GM06990 (cell line): ENCODE data around the gene CFAP61.

Source experiments
- DNase-seq: peaks from one replicate; pipeline ENCODE4 v3.0.0-alpha.2; 2011; ENCODE audit not compliant: insufficient read length; ENCODE audit errors: extremely low read depth
- H3K27me3 ChIP-seq: replicated peaks from 2 replicates; pipeline ENCODE4 v1.6.0; 2011; ENCODE audit warnings: low read length; ENCODE audit not compliant: control insufficient read depth, insufficient read depth
- H3K36me3 ChIP-seq: 2 replicates; pipeline ENCODE4 v1.5.1; 2011; ENCODE audit warnings: low read length; ENCODE audit not compliant: control insufficient read depth, insufficient read depth
- H3K4me3 ChIP-seq: replicated peaks from 2 replicates; pipeline ENCODE4 v1.5.1; 2011; ENCODE audit warnings: low read depth, mild to moderate bottlenecking, control low read depth, low read length
- TF ChIP-seq, protein P1 (sequence below): IDR thresholded peaks from 2 replicates; pipeline ENCODE4 v1.5.1; 2011; ENCODE audit warnings: low read length, control low read depth, mild to moderate bottlenecking, inconsistent platforms; ENCODE audit not compliant: insufficient read depth, poor library complexity, severe bottlenecking

The CFAP61 gene

DNA sequence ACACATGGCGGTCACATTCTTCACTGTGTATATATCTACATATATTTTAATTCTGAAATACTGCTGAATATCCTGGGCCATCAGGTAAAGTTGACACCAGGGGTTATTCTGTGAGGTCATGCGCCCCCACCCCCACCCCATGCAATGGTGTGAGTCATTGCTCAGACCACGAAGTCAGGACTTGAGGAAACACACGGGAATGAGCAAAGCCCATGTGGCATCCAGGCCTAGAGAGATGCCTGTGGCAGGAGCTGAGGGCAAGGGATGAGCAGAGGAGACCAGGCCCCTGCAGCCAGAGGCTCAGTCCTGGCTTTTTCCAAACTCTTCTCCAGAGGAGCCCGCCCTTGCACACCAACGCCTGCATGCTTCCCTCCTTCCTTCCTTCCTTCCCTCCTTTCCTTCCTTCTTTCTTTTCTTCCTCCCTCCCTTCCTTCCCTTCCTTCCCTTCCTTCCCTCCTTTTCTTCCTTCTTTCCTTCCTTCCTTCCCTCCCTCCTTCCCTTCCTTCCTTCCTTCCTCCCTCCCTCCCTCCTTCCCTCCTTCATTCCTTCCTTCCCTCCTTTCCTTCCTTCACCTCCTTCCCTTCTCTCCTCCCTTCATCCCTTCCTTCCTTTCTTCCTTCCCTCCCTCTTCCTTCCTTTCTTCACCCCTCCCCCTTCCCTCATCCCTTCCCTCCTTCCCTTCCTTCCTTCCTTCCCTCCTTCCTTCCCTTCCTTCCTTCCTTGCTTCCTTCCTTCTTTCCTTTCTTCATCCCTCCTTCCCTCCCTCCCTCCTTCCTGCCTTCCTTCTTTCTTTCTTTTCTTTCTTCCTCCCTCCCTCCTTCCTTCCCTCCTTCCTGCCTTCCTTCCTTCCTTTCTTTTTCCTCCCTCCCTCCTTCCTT lies 243.5 kb downstream of the CFAP61 start:
- no peak for DNase-seq
- no peaks in the 10 kb centered on the region for H3K27me3 ChIP-seq
- H3K4me3 ChIP-seq: no peak overlapping the region
- no peaks in the 10 kb centered on the region for H3K36me3 ChIP-seq
- TF ChIP-seq, protein P1, sequence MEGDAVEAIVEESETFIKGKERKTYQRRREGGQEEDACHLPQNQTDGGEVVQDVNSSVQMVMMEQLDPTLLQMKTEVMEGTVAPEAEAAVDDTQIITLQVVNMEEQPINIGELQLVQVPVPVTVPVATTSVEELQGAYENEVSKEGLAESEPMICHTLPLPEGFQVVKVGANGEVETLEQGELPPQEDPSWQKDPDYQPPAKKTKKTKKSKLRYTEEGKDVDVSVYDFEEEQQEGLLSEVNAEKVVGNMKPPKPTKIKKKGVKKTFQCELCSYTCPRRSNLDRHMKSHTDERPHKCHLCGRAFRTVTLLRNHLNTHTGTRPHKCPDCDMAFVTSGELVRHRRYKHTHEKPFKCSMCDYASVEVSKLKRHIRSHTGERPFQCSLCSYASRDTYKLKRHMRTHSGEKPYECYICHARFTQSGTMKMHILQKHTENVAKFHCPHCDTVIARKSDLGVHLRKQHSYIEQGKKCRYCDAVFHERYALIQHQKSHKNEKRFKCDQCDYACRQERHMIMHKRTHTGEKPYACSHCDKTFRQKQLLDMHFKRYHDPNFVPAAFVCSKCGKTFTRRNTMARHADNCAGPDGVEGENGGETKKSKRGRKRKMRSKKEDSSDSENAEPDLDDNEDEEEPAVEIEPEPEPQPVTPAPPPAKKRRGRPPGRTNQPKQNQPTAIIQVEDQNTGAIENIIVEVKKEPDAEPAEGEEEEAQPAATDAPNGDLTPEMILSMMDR: no peak

DNA sequence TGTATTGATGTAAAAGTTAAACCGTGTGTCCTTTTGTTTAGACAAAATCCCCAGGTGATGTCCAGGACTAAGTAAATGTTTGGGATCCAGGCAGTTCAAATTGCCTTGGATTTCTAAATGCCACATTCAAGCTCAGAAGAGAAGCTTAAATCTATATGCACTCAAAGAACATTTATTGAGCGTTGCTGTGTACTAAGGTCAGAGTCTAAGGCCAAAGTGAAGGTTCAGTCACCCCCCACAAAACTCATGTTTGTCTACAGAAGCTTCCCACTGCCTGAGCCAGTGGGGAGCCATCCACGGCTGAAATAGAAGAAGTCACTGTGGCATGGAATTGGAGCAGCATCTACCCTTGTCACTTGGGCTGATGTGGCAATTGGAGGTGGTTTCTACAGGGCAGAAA lies 244.8 kb downstream of the CFAP61 start:
- Histone ChIP-seq H3K4me3 (no peak overlapping the region), H3K36me3 (no peaks in the 10 kb centered on the region), H3K27me3 (no peaks in the 10 kb centered on the region)
- DNase-seq: no peak
- TF ChIP-seq, protein P1: no peak

DNA sequence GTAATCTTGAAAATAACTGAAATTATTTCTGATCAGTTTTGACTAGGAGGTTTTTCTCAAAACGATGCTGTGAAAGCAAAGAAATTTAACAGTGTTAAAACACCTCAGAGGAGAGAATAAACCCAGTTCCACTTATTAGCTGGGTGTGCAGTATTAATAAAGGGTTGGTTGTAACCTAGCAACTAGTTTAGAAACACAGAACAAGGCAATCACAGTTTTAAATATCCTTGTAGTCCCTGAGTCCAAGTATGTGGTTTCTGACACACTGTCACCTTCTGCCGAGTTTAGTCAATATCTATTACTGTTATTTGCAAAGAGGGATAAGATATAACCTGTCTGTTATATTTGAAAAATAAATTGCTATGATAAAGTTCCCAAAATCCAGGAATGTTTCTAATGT lies 245.4 kb downstream of the CFAP61 start:
- no peaks in the 10 kb centered on the region for H3K27me3 ChIP-seq
- H3K4me3 ChIP-seq: no peak overlapping the region
- H3K36me3 ChIP-seq: no peaks in the 10 kb centered on the region
- TF ChIP-seq, protein P1: no peak
- no peak for DNase-seq

DNA sequence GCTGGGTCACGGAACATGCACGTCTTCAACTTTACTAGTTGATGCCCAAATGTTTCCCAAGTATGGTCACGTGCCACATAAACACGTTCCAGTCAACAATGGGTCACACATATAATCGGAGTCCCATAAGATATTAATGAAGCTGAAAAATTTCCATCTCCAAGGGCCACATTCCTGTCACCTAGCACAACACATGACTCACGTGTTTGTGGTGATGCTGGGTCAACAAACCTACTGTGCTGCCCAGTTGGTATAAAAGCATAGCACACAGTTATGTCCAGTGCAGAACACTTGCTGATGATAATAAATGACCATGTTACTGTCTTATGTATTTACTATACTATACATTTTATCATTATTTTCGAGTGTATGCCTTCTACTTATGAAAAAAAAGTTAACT lies 247.6 kb downstream of the CFAP61 start:
- no peak for DNase-seq
- Histone ChIP-seq H3K27me3 (no peaks in the 10 kb centered on the region; the same call in 1 of the 2 replicates), H3K4me3 (no peak overlapping the region), H3K36me3 (no peaks in the 10 kb centered on the region)
- TF ChIP-seq, protein P1: no peak

DNA sequence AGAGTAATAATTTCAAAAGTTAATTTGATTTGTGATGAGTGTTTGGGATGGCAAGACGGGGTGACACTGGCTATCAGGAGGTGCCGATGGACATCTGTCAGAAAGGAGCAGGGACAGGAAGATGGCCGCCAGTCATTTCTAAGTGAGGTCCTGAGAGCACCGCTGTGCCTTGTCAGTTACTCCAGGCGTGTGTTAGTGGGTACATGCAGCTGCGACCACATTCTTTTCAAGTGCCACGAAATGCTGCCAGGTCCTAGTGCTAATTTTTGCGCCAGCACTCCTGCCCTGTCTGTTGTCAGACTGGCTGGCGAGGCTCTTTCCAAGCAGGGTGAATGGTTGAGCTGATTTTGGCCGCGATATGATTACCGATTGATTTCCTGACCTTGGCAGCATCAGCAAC lies 251.0 kb downstream of the CFAP61 start:
- Histone ChIP-seq H3K36me3 (no peaks in the 10 kb centered on the region), H3K4me3 (no peak overlapping the region), H3K27me3 (no peaks in the 10 kb centered on the region; the same call in 1 of the 2 replicates)
- DNase-seq: no peak
- TF ChIP-seq, protein P1: no peak

DNA sequence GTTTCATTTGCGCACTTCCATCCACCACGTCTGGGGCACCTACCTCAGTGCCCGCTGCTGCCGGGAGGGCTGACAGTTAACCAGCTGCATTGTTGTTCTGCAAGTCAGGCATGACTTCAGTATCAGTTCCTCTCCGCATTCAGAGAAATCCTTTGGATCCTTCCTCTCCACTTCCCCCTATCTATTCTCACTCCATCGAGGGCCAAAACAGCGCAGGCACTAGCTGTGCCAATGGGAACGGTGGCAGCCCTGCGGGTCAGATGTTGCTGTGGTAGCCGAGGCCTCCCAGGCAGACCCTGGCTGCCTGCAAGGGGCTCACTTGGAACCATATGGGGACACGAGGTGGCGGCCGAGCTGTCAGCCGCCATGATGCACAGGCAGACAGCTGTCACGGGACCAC lies 251.4 kb downstream of the CFAP61 start:
- H3K36me3 ChIP-seq: no peaks in the 10 kb centered on the region
- H3K4me3 ChIP-seq: no peak overlapping the region
- TF ChIP-seq, protein P1: no peak
- H3K27me3 ChIP-seq: no peaks in the 10 kb centered on the region; the same call in 1 of the 2 replicates
- DNase-seq: no peak
